ENCODE measurements around the gene ZNF391. TPM values are rescaled to one million over a fixed set of nuclear protein-coding genes. Genes with fewer than 3 reads are reported as not detected.

ZNF391 gene
- total RNA-seq, 1 experiment from 2014 or later, result 5.4 TPM

- Mint-ChIP-seq H3K9me3 (peaks cover 5 to 21% of the 10 kb centered on the region in 2 experiments), H3K36me3 (ENCODE audit: insufficient read depth in 1 of 3, low read depth in 3 of 3) (peaks cover 0 to 4% (median 1%) of the 10 kb centered on the region in 3 experiments; a peak in 2 of 7 replicates), H3K27me3 (ENCODE audit: low read depth) (peaks cover 3% of the 10 kb centered on the region; the same call in 1 of the 2 replicates), H3K4me3 (no peak overlapping the region), H3K27ac (no peak overlapping the region), H3K4me1 (peaks cover 3 to 5% of the 10 kb centered on the region in 2 experiments; a peak in 2 of 4 replicates)
- Histone ChIP-seq H2BK5ac (ENCODE audit: insufficient read length, low read length) (no peak overlapping the region), H4K91ac (ENCODE audit: insufficient read length, low read depth, low read length) (no peak overlapping the region), H2BK12ac (ENCODE audit: insufficient read length, low read depth, low read length) (no peak overlapping the region), H3T11ph (ENCODE audit: low read length) (no peak overlapping the region), H2BK15ac (ENCODE audit: low read depth, low read length) (no peak overlapping the region), H3K27me3 (ENCODE audit: insufficient read depth, low read length) (no peaks in the 10 kb centered on the region), H3K23ac (ENCODE audit: insufficient read length, low read depth, low read length) (no peak overlapping the region), H3K14ac (ENCODE audit: insufficient read depth, low read length) (no peak overlapping the region), H3K79me2 (ENCODE audit: insufficient read depth, low read length) (no peaks in the 10 kb centered on the region), H3K18ac (ENCODE audit: insufficient read length, low read depth, low read length) (no peak overlapping the region), H4K8ac (replicated peaks; ENCODE audit: insufficient read length, low read depth, low read length) (no peak overlapping the region), H2BK20ac (ENCODE audit: low read depth, low read length, poor library complexity, severe bottlenecking) (no peak overlapping the region), H4K5ac (ENCODE audit: insufficient read length, low read depth, low read length) (no peak overlapping the region), H2AK5ac (ENCODE audit: insufficient read length, low read length) (no peak overlapping the region), H2BK120ac (ENCODE audit: low read depth, low read length, poor library complexity, severe bottlenecking) (no peak overlapping the region), H3K56ac (ENCODE audit: insufficient read length, low read depth, low read length) (no peak overlapping the region), H4K20me1 (ENCODE audit: control insufficient read depth, insufficient read depth, insufficient read length) (no peaks in the 10 kb centered on the region), H3K9me3 (ENCODE audit: control insufficient read depth, low read depth, low read length) (peaks cover 4% of the 10 kb centered on the region), H3K79me1 (ENCODE audit: insufficient read depth, low read depth, low read length, poor library complexity, severe bottlenecking) (no peaks in the 10 kb centered on the region), H3K9ac (ENCODE audit: extremely low read depth, insufficient read length, low read length) (no peak overlapping the region), H3K4me1 (ENCODE audit: insufficient read depth, low read length) (no peaks in the 10 kb centered on the region), H3K27ac (ENCODE audit: insufficient read length, low read depth, low read length) (no peak overlapping the region), H3K4ac (ENCODE audit: low read depth, low read length) (no peak overlapping the region), H3K4me2 (ENCODE audit: insufficient read depth, insufficient read length, low read length) (no peak overlapping the region), H3K23me2 (ENCODE audit: insufficient read length, low read depth, low read length, poor library complexity, severe bottlenecking) (no peaks in the 10 kb centered on the region), H2AFZ (ENCODE audit: low read length) (no peak overlapping the region)
- no peak for DNase-seq
- TF ChIP-seq CTCF (conservative IDR thresholded peaks at IDR 0.05), result no peak
- no CpG with 5 or more reads among the region's 2 CpGs for WGBS (ENCODE audit: extremely low coverage, insufficient read length, low lambda C conversion rate)
Measured at GRCh38 chr6:27415898-27416297, 27.3 kb downstream of the ZNF391 start.
